ENCODE results near the gene OSBPL6. TPM values are rescaled to one million over a fixed set of nuclear protein-coding genes. Genes with fewer than 3 reads are reported as not detected.

The OSBPL6 gene
- total and polyA plus RNA-seq, 2 of the 13 experiments (the other 11 are each of a cell fraction or from before 2014, with no cell fraction given), result 0.03 to 0.11 TPM

DNA sequence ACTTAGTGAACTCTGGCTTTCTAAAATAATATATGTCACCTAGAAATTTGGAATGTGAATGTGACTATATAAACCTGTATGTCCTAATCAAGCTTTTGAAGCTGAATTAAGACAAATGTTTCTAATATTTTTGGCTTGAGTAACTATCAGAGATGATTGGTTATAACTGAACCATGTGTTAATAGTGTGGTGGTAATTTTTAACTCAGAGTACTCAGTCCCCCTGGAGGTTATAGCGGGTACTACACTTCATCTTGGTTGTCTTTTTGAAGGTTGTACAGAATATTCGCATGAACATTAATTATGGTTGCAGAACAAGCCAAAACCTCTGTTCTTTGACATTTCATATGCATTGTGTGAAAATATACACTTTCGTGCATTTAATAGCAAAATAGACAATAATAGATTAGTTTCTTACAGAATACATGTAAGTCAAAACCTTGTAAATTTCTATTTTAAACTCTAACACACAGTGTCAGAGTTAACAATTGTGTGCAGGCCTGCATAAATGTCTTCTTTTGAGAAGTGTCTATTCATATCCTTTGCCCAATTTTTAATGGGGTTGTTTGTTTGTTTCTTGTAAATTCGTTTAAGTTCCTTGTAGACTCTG is 86.0 kb downstream of the OSBPL6 start:
- no peaks in the 10 kb centered on the region for H3K36me3 ChIP-seq (replicated peaks in 1 of 2; ENCODE audit: control insufficient read depth in 1 of 2, insufficient read depth in 2 of 2, low read length in 2 of 2)
- peaks cover 30% of the 10 kb centered on the region for H3K4me1 ChIP-seq (ENCODE audit: insufficient read depth, low read length)
- intact Hi-C loops (cut with micrococcal nuclease; ENCODE audit: unreplicated experiment) (loop anchor here (1.0 kb wide), 3 partner anchors 26 to 168 kb away; partner anchors contain the start of gene RBM45), in situ Hi-C loops (cut with HindIII; ENCODE audit: extremely low pct_ligation_motif_present, low pct_unique_long_range_greater_than_20kb) (no loop called here)
- H3K9me3 ChIP-seq (ENCODE audit: low read length), result no peaks in the 10 kb centered on the region
- no peak overlapping the region for H2AFZ ChIP-seq (ENCODE audit: low read length)
- TF ChIP-seq, protein P1, sequence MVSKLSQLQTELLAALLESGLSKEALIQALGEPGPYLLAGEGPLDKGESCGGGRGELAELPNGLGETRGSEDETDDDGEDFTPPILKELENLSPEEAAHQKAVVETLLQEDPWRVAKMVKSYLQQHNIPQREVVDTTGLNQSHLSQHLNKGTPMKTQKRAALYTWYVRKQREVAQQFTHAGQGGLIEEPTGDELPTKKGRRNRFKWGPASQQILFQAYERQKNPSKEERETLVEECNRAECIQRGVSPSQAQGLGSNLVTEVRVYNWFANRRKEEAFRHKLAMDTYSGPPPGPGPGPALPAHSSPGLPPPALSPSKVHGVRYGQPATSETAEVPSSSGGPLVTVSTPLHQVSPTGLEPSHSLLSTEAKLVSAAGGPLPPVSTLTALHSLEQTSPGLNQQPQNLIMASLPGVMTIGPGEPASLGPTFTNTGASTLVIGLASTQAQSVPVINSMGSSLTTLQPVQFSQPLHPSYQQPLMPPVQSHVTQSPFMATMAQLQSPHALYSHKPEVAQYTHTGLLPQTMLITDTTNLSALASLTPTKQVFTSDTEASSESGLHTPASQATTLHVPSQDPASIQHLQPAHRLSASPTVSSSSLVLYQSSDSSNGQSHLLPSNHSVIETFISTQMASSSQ (IDR thresholded peaks at IDR 0.05; ENCODE audit: low read depth), result peak; percentile 23; the same call in 1 of the 2 replicates
- TF ChIP-seq, protein P1 (CRISPR knock-in tag; IDR thresholded peaks at IDR 0.05; ENCODE audit: borderline replicate concordance), result no peak
- TF ChIP-seq, protein P2, sequence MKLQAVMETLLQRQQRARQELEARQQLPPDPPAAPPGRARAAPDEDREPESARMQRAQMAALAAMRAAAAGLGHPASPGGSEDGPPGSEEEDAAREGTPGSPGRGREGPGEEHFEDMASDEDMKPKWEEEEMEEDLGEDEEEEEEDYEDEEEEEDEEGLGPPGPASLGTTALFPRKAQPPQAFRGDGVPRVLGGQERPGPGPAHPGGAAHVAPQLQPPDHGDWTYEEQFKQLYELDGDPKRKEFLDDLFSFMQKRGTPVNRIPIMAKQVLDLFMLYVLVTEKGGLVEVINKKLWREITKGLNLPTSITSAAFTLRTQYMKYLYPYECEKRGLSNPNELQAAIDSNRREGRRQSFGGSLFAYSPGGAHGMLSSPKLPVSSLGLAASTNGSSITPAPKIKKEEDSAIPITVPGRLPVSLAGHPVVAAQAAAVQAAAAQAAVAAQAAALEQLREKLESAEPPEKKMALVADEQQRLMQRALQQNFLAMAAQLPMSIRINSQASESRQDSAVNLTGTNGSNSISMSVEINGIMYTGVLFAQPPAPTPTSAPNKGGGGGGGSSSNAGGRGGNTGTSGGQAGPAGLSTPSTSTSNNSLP (IDR thresholded peaks at IDR 0.05; ENCODE audit: low read depth, low read length), result 0 out of 2 replicates have a peak, but pooled peaks have one; percentile 10
- TF ChIP-seq SMC3 (IDR thresholded peaks at IDR 0.05; ENCODE audit: low read length) (peak; percentile 56), ZNF615 (CRISPR knock-in tag; IDR thresholded peaks at IDR 0.05; ENCODE audit: borderline replicate concordance) (no peak), STAG1 (CRISPR knock-in tag; IDR thresholded peaks at IDR 0.05) (peak; percentile 55)
- TF ChIP-seq, protein P3, sequence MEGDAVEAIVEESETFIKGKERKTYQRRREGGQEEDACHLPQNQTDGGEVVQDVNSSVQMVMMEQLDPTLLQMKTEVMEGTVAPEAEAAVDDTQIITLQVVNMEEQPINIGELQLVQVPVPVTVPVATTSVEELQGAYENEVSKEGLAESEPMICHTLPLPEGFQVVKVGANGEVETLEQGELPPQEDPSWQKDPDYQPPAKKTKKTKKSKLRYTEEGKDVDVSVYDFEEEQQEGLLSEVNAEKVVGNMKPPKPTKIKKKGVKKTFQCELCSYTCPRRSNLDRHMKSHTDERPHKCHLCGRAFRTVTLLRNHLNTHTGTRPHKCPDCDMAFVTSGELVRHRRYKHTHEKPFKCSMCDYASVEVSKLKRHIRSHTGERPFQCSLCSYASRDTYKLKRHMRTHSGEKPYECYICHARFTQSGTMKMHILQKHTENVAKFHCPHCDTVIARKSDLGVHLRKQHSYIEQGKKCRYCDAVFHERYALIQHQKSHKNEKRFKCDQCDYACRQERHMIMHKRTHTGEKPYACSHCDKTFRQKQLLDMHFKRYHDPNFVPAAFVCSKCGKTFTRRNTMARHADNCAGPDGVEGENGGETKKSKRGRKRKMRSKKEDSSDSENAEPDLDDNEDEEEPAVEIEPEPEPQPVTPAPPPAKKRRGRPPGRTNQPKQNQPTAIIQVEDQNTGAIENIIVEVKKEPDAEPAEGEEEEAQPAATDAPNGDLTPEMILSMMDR (CRISPR knock-in tag; IDR thresholded peaks at IDR 0.05), result peak; percentile 65
- FAIRE-seq, result peak; percentile 51
- POLR2A ChIA-PET, result no interaction called here
- no TSS peak for BruUV-seq (replicated peaks)
- no peaks in the 10 kb centered on the region for H4K20me1 ChIP-seq (ENCODE audit: insufficient read depth, low read length)
- CTCF ChIA-PET (ENCODE audit: low intra/inter-chr PET ratio, low total read pairs), result interaction anchor here (1.6 to 2.4 kb wide), 3 partner anchors 148 to 170 kb away, joined by 6 to 13 read pairs (median 9); partner anchors contain the start of gene RBM45
- peak; percentile 19; the same call in 1 of the 3 replicates for ATAC-seq
- WGBS (ENCODE audit: low lambda C conversion rate), result 15% methylated on average over 4 of the region's 4 CpGs
- no peak overlapping the region for H3K4me2 ChIP-seq (ENCODE audit: low read depth, low read length)
- H3K4me3 ChIP-seq (replicated peaks in 1 of 3; ENCODE audit: insufficient read depth in 1 of 3, low read depth in 2 of 3, low read length in 3 of 3), result no peak overlapping the region
- H3K9ac ChIP-seq (ENCODE audit: insufficient read depth, low read depth, low read length), result no peak overlapping the region
- DNase-seq (ENCODE audit: low spot score), result peak; percentile 53
- H3K79me2 ChIP-seq (ENCODE audit: insufficient read depth, low read length), result no peaks in the 10 kb centered on the region
- H3K27ac ChIP-seq (ENCODE audit: extremely low read length, insufficient read depth, low read length), result no peak overlapping the region
- H3K27me3 ChIP-seq (ENCODE audit: control insufficient read depth in 1 of 2, insufficient read depth in 2 of 2, low read length in 2 of 2), result no peaks in the 10 kb centered on the region
